ENCODE measurements around the gene TRPT1. TPM values are rescaled to one million over a fixed set of nuclear protein-coding genes. Genes with fewer than 3 reads are reported as not detected.

TRPT1 gene
- total RNA-seq, 4 donors from 2014 or later = 82.5 to 90.2 (median 87.4) TPM

- no peak for DNase-seq
- Histone ChIP-seq H3K27ac (no peak overlapping the region), H3K4me1 (peaks cover 0 to 25% (median 8%) of the 10 kb centered on the region in 4 donors), H3K36me3 (peaks cover 0 to 38% (median 0%) of the 10 kb centered on the region in 3 donors), H3K4me3 (no peak overlapping the region), H3K27me3 (no peaks in the 10 kb centered on the region), H3K9me3 (no peaks in the 10 kb centered on the region)
- TF ChIP-seq CTCF (IDR thresholded peaks at IDR 0.05) = no peak
- no peak for TF ChIP-seq POLR2A (IDR thresholded peaks at IDR 0.05)
These were observed 2.9 kb downstream of the TRPT1 start for GRCh38 chr11:64223001-64223651.

GRCh38 chr11:64222651-64223000, 3.4 kb downstream of the TRPT1 start:
- no peak for TF ChIP-seq POLR2A (IDR thresholded peaks at IDR 0.05)
- Histone ChIP-seq H3K4me1 (peaks cover 0 to 20% (median 7%) of the 10 kb centered on the region in 4 donors), H3K4me3 (no peak overlapping the region), H3K27me3 (no peaks in the 10 kb centered on the region), H3K9me3 (no peaks in the 10 kb centered on the region), H3K27ac (no peak overlapping the region), H3K36me3 (peaks cover 0 to 38% (median 0%) of the 10 kb centered on the region in 3 donors)
- DNase-seq = no peak

GRCh38 chr11:64220798-64221197, 5.2 kb downstream of the TRPT1 start:
- peaks cover 0 to 38% (median 0%) of the 10 kb centered on the region in 3 donors for H3K36me3 ChIP-seq
- no peak for DNase-seq
- no peaks in the 10 kb centered on the region for H3K9me3 ChIP-seq
- peaks cover 0 to 10% (median 4%) of the 10 kb centered on the region in 4 donors for H3K4me1 ChIP-seq
- H3K27ac ChIP-seq = no peak overlapping the region
- no peaks in the 10 kb centered on the region for H3K27me3 ChIP-seq
- TF ChIP-seq POLR2A (IDR thresholded peaks at IDR 0.05) (no peak), CTCF (IDR thresholded peaks at IDR 0.05) (no peak)
- no peak overlapping the region for H3K4me3 ChIP-seq

GRCh38 chr11:64220271-64220670, 5.7 kb downstream of the TRPT1 start:
- Histone ChIP-seq H3K4me1 (peaks cover 0 to 6% (median 1%) of the 10 kb centered on the region in 4 donors), H3K36me3 (peaks cover 0 to 41% (median 0%) of the 10 kb centered on the region in 3 donors), H3K27me3 (no peaks in the 10 kb centered on the region), H3K27ac (no peak overlapping the region), H3K9me3 (no peaks in the 10 kb centered on the region), H3K4me3 (no peak overlapping the region)
- DNase-seq = no peak
- TF ChIP-seq POLR2A (IDR thresholded peaks at IDR 0.05) = no peak

- no peaks in the 10 kb centered on the region for H3K27me3 ChIP-seq
- no peak for DNase-seq
- H3K9me3 ChIP-seq = no peaks in the 10 kb centered on the region
- H3K27ac ChIP-seq = no peak overlapping the region
- peaks cover 0 to 44% (median 0%) of the 10 kb centered on the region in 3 donors for H3K36me3 ChIP-seq
- H3K4me3 ChIP-seq = no peak overlapping the region
- TF ChIP-seq POLR2A (IDR thresholded peaks at IDR 0.05) = no peak
- no peak for TF ChIP-seq CTCF (IDR thresholded peaks at IDR 0.05)
- peaks cover 0 to under 1% (median 0%) of the 10 kb centered on the region in 4 donors for H3K4me1 ChIP-seq
These were observed 6.2 kb downstream of the TRPT1 start for GRCh38 chr11:64219755-64220154.

- no peaks in the 10 kb centered on the region for H3K9me3 ChIP-seq
- no peak overlapping the region for H3K4me3 ChIP-seq
- TF ChIP-seq POLR2A (IDR thresholded peaks at IDR 0.05) (no peak), CTCF (IDR thresholded peaks at IDR 0.05) (no peak)
- peaks cover 0 to 44% (median 0%) of the 10 kb centered on the region in 3 donors for H3K36me3 ChIP-seq
- no peaks in the 10 kb centered on the region for H3K4me1 ChIP-seq
- H3K27me3 ChIP-seq = no peaks in the 10 kb centered on the region
- H3K27ac ChIP-seq = no peak overlapping the region
- DNase-seq = no peak
These were observed 6.7 kb downstream of the TRPT1 start for GRCh38 chr11:64219354-64219684.
